ENCODE results near the gene ATRNL1.

The ATRNL1 gene

DNA sequence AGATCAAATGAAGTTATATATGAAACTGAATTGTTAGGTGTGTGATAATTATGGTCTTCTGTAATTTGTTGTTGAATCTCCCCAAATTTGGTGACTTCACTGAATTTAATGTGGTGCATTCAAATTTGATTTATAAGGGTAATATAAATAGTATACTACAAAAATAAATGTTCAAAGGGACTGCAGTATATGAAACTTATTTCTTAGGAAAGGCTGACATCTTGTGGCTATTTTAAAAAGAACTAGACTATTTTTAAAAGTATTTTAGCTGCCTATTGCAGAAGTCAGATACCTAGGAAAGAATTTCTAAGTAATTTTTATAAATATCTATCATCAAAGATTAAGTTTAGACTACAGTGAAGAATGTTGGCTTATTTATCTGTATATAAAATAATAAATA, 36.6 kb downstream of the ATRNL1 start:
- H3K4ac ChIP-seq (ENCODE audit: low read depth, low read length) = no peak overlapping the region
- H4K91ac ChIP-seq (ENCODE audit: low read depth, low read length) = no peak overlapping the region
- no peak overlapping the region for H2BK12ac ChIP-seq (ENCODE audit: low read length)
- H3K36me3 ChIP-seq (ENCODE audit: control insufficient read depth in 1 of 2, insufficient read depth in 2 of 2, low read length in 2 of 2) = no peaks in the 10 kb centered on the region
- no peak overlapping the region for H3K4me3 ChIP-seq (ENCODE audit: low read depth, low read length)
- no peak overlapping the region for H2AK5ac ChIP-seq (ENCODE audit: low read length)
- no peaks in the 10 kb centered on the region for H3K27me3 ChIP-seq (ENCODE audit: insufficient read depth, low read length)
- no peak overlapping the region for H2AFZ ChIP-seq (ENCODE audit: insufficient read depth, low read length, poor library complexity)
- no peak overlapping the region for H3K14ac ChIP-seq (ENCODE audit: low read length)
- no peak overlapping the region for H4K8ac ChIP-seq (ENCODE audit: low read depth, low read length)
- H3K9me3 ChIP-seq (ENCODE audit: insufficient read depth, low read depth, low read length) = no peaks in the 10 kb centered on the region
- H4K12ac ChIP-seq (ENCODE audit: low read depth, low read length) = no peak overlapping the region
- no peak overlapping the region for H3K27ac ChIP-seq (ENCODE audit: low read depth, low read length)
- DNase-seq = peak in 1 of 2 donors; percentile 73
- no peak overlapping the region for H3K4me2 ChIP-seq (ENCODE audit: low read length)
- H2BK120ac ChIP-seq (ENCODE audit: insufficient read depth, low read length, poor library complexity) = no peak overlapping the region
- H3K4me1 ChIP-seq (ENCODE audit: control insufficient read depth in 1 of 2, insufficient read depth in 2 of 2, low read length in 2 of 2) = no peaks in the 10 kb centered on the region
- H3K23ac ChIP-seq (ENCODE audit: low read length) = no peak overlapping the region
- H3K79me1 ChIP-seq (ENCODE audit: low read length) = no peaks in the 10 kb centered on the region
- no peak overlapping the region for H3K9ac ChIP-seq (ENCODE audit: low read length)
- no peak overlapping the region for H2BK5ac ChIP-seq (ENCODE audit: low read depth, low read length, poor library complexity)
- H3K18ac ChIP-seq (ENCODE audit: low read length) = no peak overlapping the region
- H3K79me2 ChIP-seq (ENCODE audit: control insufficient read depth, insufficient read depth, low read length, poor library complexity) = no peaks in the 10 kb centered on the region

- DNase-seq = no peak
- Histone ChIP-seq H3K79me2 (ENCODE audit: control insufficient read depth, insufficient read depth, low read length, poor library complexity) (no peaks in the 10 kb centered on the region), H2BK5ac (ENCODE audit: low read depth, low read length, poor library complexity) (no peak overlapping the region), H3K79me1 (ENCODE audit: low read length) (no peaks in the 10 kb centered on the region), H3K36me3 (ENCODE audit: control insufficient read depth in 1 of 2, insufficient read depth in 2 of 2, low read length in 2 of 2) (no peaks in the 10 kb centered on the region), H3K18ac (ENCODE audit: low read length) (no peak overlapping the region), H2BK120ac (ENCODE audit: insufficient read depth, low read length, poor library complexity) (no peak overlapping the region), H4K8ac (ENCODE audit: low read depth, low read length) (no peak overlapping the region), H3K4me2 (ENCODE audit: low read length) (no peak overlapping the region), H3K27ac (ENCODE audit: low read depth, low read length) (no peak overlapping the region), H3K9ac (ENCODE audit: low read length) (no peak overlapping the region), H2AFZ (ENCODE audit: insufficient read depth, low read length, poor library complexity) (no peak overlapping the region), H3K23ac (ENCODE audit: low read length) (no peak overlapping the region), H3K4me3 (ENCODE audit: low read depth, low read length) (no peak overlapping the region), H2BK12ac (ENCODE audit: low read length) (no peak overlapping the region), H4K91ac (ENCODE audit: low read depth, low read length) (no peak overlapping the region), H4K12ac (ENCODE audit: low read depth, low read length) (no peak overlapping the region), H3K4me1 (ENCODE audit: control insufficient read depth in 1 of 2, insufficient read depth in 2 of 2, low read length in 2 of 2) (no peaks in the 10 kb centered on the region), H3K9me3 (ENCODE audit: insufficient read depth, low read depth, low read length) (peaks cover 3% of the 10 kb centered on the region), H3K27me3 (ENCODE audit: insufficient read depth, low read length) (no peaks in the 10 kb centered on the region), H3K4ac (ENCODE audit: low read depth, low read length) (no peak overlapping the region), H3K14ac (ENCODE audit: low read length) (no peak overlapping the region), H2AK5ac (ENCODE audit: low read length) (no peak overlapping the region)
These were observed 43.5 kb downstream of the ATRNL1 start for GRCh38 chr10:115136616-115137015.

DNA sequence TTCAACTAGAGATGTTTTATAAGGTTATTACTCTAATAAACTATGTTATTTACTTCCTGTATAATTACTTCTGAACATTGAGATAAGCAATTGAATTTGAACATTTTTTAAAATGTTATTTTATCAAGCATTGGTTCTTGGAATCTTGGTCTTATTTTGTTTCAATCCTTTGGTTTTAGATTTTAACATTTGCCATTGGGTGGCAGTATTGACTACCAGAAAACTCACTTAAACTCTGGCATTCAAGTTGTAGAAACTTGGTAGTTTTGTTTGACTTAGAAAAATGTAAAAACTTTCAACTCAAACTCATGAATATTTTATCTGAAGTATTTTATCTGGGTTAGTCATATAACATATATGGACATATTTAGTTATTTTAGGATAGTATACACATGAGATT, 48.1 kb downstream of the ATRNL1 start:
- Histone ChIP-seq H3K18ac (ENCODE audit: low read length) (no peak overlapping the region), H3K4me3 (ENCODE audit: low read depth, low read length) (no peak overlapping the region), H3K79me1 (ENCODE audit: low read length) (no peaks in the 10 kb centered on the region), H2BK120ac (ENCODE audit: insufficient read depth, low read length, poor library complexity) (no peak overlapping the region), H3K4ac (ENCODE audit: low read depth, low read length) (no peak overlapping the region), H4K91ac (ENCODE audit: low read depth, low read length) (no peak overlapping the region), H2BK12ac (ENCODE audit: low read length) (no peak overlapping the region), H2AFZ (ENCODE audit: insufficient read depth, low read length, poor library complexity) (no peak overlapping the region), H3K4me1 (ENCODE audit: control insufficient read depth in 1 of 2, insufficient read depth in 2 of 2, low read length in 2 of 2) (no peaks in the 10 kb centered on the region), H3K9ac (ENCODE audit: low read length) (no peak overlapping the region), H4K12ac (ENCODE audit: low read depth, low read length) (no peak overlapping the region), H2BK5ac (ENCODE audit: low read depth, low read length, poor library complexity) (no peak overlapping the region), H3K27ac (ENCODE audit: low read depth, low read length) (no peak overlapping the region), H3K9me3 (ENCODE audit: insufficient read depth, low read depth, low read length) (peaks cover 3% of the 10 kb centered on the region), H4K8ac (ENCODE audit: low read depth, low read length) (no peak overlapping the region), H3K27me3 (ENCODE audit: insufficient read depth, low read length) (no peaks in the 10 kb centered on the region), H3K14ac (ENCODE audit: low read length) (no peak overlapping the region), H3K36me3 (ENCODE audit: control insufficient read depth in 1 of 2, insufficient read depth in 2 of 2, low read length in 2 of 2) (no peaks in the 10 kb centered on the region), H3K4me2 (ENCODE audit: low read length) (no peak overlapping the region), H2AK5ac (ENCODE audit: low read length) (no peak overlapping the region), H3K23ac (ENCODE audit: low read length) (no peak overlapping the region), H3K79me2 (ENCODE audit: control insufficient read depth, insufficient read depth, low read length, poor library complexity) (no peaks in the 10 kb centered on the region)
- peak in 1 of 2 donors; percentile 51 for DNase-seq

DNA sequence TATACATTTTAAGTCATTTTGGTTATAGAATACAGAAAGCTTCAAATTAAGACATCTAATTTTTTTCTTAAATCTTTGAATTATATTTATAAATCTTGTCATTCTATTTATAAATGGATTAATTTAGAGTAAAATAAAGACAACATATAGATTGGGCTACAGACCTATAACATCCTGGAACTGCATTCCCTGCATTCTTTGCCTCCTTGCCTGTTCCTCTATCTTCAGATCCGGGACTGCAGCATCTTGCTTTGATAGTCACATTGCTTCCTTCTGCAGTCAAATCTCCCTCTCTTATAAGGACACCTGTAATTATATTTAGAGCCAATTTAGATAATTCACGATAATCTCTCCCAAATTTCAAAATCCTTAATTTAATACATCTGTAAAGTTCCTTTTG, 64.2 kb downstream of the ATRNL1 start:
- Histone ChIP-seq H3K79me1 (ENCODE audit: low read length) (no peaks in the 10 kb centered on the region), H3K18ac (ENCODE audit: low read length) (no peak overlapping the region), H3K9me3 (ENCODE audit: insufficient read depth, low read depth, low read length) (no peaks in the 10 kb centered on the region), H3K4me3 (ENCODE audit: low read depth, low read length) (no peak overlapping the region), H4K91ac (ENCODE audit: low read depth, low read length) (no peak overlapping the region), H3K4me1 (ENCODE audit: control insufficient read depth in 1 of 2, insufficient read depth in 2 of 2, low read length in 2 of 2) (no peaks in the 10 kb centered on the region), H2AK5ac (ENCODE audit: low read length) (no peak overlapping the region), H3K4ac (ENCODE audit: low read depth, low read length) (no peak overlapping the region), H3K14ac (ENCODE audit: low read length) (no peak overlapping the region), H3K23ac (ENCODE audit: low read length) (no peak overlapping the region), H3K4me2 (ENCODE audit: low read length) (no peak overlapping the region), H2BK120ac (ENCODE audit: insufficient read depth, low read length, poor library complexity) (no peak overlapping the region), H3K36me3 (ENCODE audit: control insufficient read depth in 1 of 2, insufficient read depth in 2 of 2, low read length in 2 of 2) (no peaks in the 10 kb centered on the region), H3K27ac (ENCODE audit: low read depth, low read length) (no peak overlapping the region), H3K79me2 (ENCODE audit: control insufficient read depth, insufficient read depth, low read length, poor library complexity) (no peaks in the 10 kb centered on the region), H2BK5ac (ENCODE audit: low read depth, low read length, poor library complexity) (no peak overlapping the region), H3K9ac (ENCODE audit: low read length) (no peak overlapping the region), H2AFZ (ENCODE audit: insufficient read depth, low read length, poor library complexity) (no peak overlapping the region), H4K8ac (ENCODE audit: low read depth, low read length) (no peak overlapping the region), H2BK12ac (ENCODE audit: low read length) (no peak overlapping the region), H4K12ac (ENCODE audit: low read depth, low read length) (no peak overlapping the region), H3K27me3 (ENCODE audit: insufficient read depth, low read length) (no peaks in the 10 kb centered on the region)
- no CpG with 5 or more reads among the region's 2 CpGs for WGBS (ENCODE audit: extremely low coverage, insufficient coverage, insufficient read length)
- DNase-seq = no peak

DNA sequence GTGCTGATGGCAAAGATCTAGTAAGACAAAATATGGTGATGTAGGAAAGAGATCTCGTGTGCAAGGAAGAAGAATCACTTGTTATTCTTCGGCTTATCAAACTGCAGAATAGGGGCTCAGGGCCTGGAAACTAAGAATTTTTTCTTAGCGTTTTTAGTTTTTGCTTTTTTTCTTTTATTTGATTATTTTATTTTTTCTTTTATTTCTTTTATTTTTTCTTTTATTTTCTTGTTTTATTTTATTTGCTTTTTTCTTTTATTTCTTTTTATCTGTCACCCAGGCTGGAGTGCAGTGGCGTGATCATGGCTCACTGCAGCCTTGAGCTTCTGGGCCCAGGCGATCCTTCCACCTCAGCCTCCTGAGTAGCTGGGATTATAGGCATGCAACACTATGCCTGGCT, 70.0 kb downstream of the ATRNL1 start:
- Histone ChIP-seq H2AK5ac (ENCODE audit: low read length) (no peak overlapping the region), H3K4me1 (ENCODE audit: control insufficient read depth in 1 of 2, insufficient read depth in 2 of 2, low read length in 2 of 2) (no peaks in the 10 kb centered on the region), H2BK12ac (ENCODE audit: low read length) (no peak overlapping the region), H3K79me2 (ENCODE audit: control insufficient read depth, insufficient read depth, low read length, poor library complexity) (no peaks in the 10 kb centered on the region), H3K36me3 (ENCODE audit: control insufficient read depth in 1 of 2, insufficient read depth in 2 of 2, low read length in 2 of 2) (no peaks in the 10 kb centered on the region), H3K27ac (ENCODE audit: low read depth, low read length) (no peak overlapping the region), H3K4me3 (ENCODE audit: low read depth, low read length) (no peak overlapping the region), H3K14ac (ENCODE audit: low read length) (no peak overlapping the region), H3K9ac (ENCODE audit: low read length) (no peak overlapping the region), H3K9me3 (ENCODE audit: insufficient read depth, low read depth, low read length) (no peaks in the 10 kb centered on the region), H4K8ac (ENCODE audit: low read depth, low read length) (no peak overlapping the region), H3K27me3 (ENCODE audit: insufficient read depth, low read length) (no peaks in the 10 kb centered on the region), H3K4ac (ENCODE audit: low read depth, low read length) (no peak overlapping the region), H2BK120ac (ENCODE audit: insufficient read depth, low read length, poor library complexity) (no peak overlapping the region), H2BK5ac (ENCODE audit: low read depth, low read length, poor library complexity) (no peak overlapping the region), H3K79me1 (ENCODE audit: low read length) (no peaks in the 10 kb centered on the region), H4K91ac (ENCODE audit: low read depth, low read length) (no peak overlapping the region), H2AFZ (ENCODE audit: insufficient read depth, low read length, poor library complexity) (no peak overlapping the region), H3K4me2 (ENCODE audit: low read length) (no peak overlapping the region), H3K23ac (ENCODE audit: low read length) (no peak overlapping the region), H4K12ac (ENCODE audit: low read depth, low read length) (no peak overlapping the region), H3K18ac (ENCODE audit: low read length) (no peak overlapping the region)
- no peak for DNase-seq
- no CpG with 5 or more reads among the region's 5 CpGs for WGBS (ENCODE audit: extremely low coverage, insufficient coverage, insufficient read length)

All from trophoblast cell (in vitro differentiated cells and primary cell).